ENCODE data around the gene FIBCD1. TPM values are rescaled to one million over a fixed set of nuclear protein-coding genes. Genes with fewer than 3 reads are reported as not detected.
"Not testable (repeated sequence)": the region's sequence is repeated elsewhere in the genome, so short reads cannot be mapped to it uniquely, and the experiment has no call there.

The FIBCD1 gene
- polyA plus RNA-seq, 5 donors, result 0.61 to 2.2 (median 1.6) TPM

- not testable (repeated sequence) for DNase-seq
These were observed 28.4 kb downstream of the FIBCD1 start for GRCh38 chr9:130910670-130911069.

GRCh38 chr9:130910041-130910440 is 29.0 kb downstream of the FIBCD1 start:
- DNase-seq, result not testable (repeated sequence)

GRCh38 chr9:130908878-130909355 is 30.1 kb downstream of the FIBCD1 start:
- no peak for DNase-seq

- DNase-seq, result no peak
These were observed 30.7 kb downstream of the FIBCD1 start for GRCh38 chr9:130908146-130908877.

- no peak for DNase-seq
These were observed 32.2 kb downstream of the FIBCD1 start for GRCh38 chr9:130906735-130907416.

- no peak for DNase-seq
These were observed 32.9 kb downstream of the FIBCD1 start for GRCh38 chr9:130905902-130906734.

- no peak for DNase-seq
These were observed 33.7 kb downstream of the FIBCD1 start for GRCh38 chr9:130905125-130905901.

- no peak for DNase-seq
These were observed 34.7 kb downstream of the FIBCD1 start for GRCh38 chr9:130904070-130905044.

- DNase-seq, result no peak
These were observed 35.6 kb downstream of the FIBCD1 start for GRCh38 chr9:130903194-130904069.

GRCh38 chr9:130902204-130903185 is 36.6 kb downstream of the FIBCD1 start:
- DNase-seq, result no peak

GRCh38 chr9:130901498-130902203 is 37.4 kb downstream of the FIBCD1 start:
- DNase-seq, result no peak

GRCh38 chr9:130900701-130901497 is 38.1 kb downstream of the FIBCD1 start:
- DNase-seq, result no peak

- no peak for DNase-seq
These were observed 39.8 kb downstream of the FIBCD1 start for GRCh38 chr9:130899051-130899748.

- no peak for DNase-seq
These were observed 40.5 kb downstream of the FIBCD1 start for GRCh38 chr9:130898552-130898852.

- DNase-seq, result no peak
These were observed 41.0 kb downstream of the FIBCD1 start for GRCh38 chr9:130897848-130898551.

Data from right lung (tissue), 5 donors.